Iris pigment epithelial cell (primary cell): ENCODE results near the gene ATP13A4.
A peak's percentile ranks its signal among the peaks of the same experiment; 100 is the strongest.

Experiments used
- DNase-seq: peaks from one replicate; pipeline ENCODE4 v3.0.0-alpha.2; 2011; ENCODE audit warnings: low read depth

Gene ATP13A4

GRCh38 chr3:193400304-193400703 lies 154.4 kb downstream of the ATP13A4 start:
- no peak for DNase-seq

- DNase-seq, result peak; percentile 7
Observed at GRCh38 chr3:193396451-193397244, 158.0 kb downstream of the ATP13A4 start.

- DNase-seq, result peak; percentile 24
Observed at GRCh38 chr3:193391902-193392301, 162.8 kb downstream of the ATP13A4 start.

GRCh38 chr3:193389335-193389734 lies 165.4 kb downstream of the ATP13A4 start:
- no peak for DNase-seq

GRCh38 chr3:193388361-193388760 lies 166.3 kb downstream of the ATP13A4 start:
- DNase-seq, result no peak

- DNase-seq, result no peak
Observed at GRCh38 chr3:193387596-193387995, 167.1 kb downstream of the ATP13A4 start.

GRCh38 chr3:193378706-193379105 lies 176.0 kb downstream of the ATP13A4 start, which contains the start of gene ATP13A5:
TSS of gene ATP13A5 (minus strand) at chr3:193378753. CDS start at chr3:193378725, 28 bp downstream.
- no peak for DNase-seq

- no peak for DNase-seq
Observed at GRCh38 chr3:193377591-193377990, 177.1 kb downstream of the ATP13A4 start.

- no peak for DNase-seq
Observed at GRCh38 chr3:193375614-193376013, 179.1 kb downstream of the ATP13A4 start.

- DNase-seq, result no peak
Observed at GRCh38 chr3:193372783-193373182, 181.9 kb downstream of the ATP13A4 start.

- no peak for DNase-seq
Observed at GRCh38 chr3:193367868-193368267, 186.8 kb downstream of the ATP13A4 start.

GRCh38 chr3:193357291-193357690 lies 197.4 kb downstream of the ATP13A4 start:
- DNase-seq, result no peak

- DNase-seq, result no peak
Observed at GRCh38 chr3:193354423-193354822, 200.3 kb downstream of the ATP13A4 start.
